Stimulated activated CD4-positive, alpha-beta T cell treated with anti-CD3 and anti-CD28 coated beads, Interleukin-4, amount 100 ng/mL, for 1 hour (primary cell): ENCODE measurements around the gene DGKD.

Experiments
- DNase-seq: peaks from one replicate; pipeline ENCODE4 v3.0.0-alpha.2; 2020

Gene DGKD

GRCh38 chr2:233414777-233415570, 60.7 kb downstream of the DGKD start:
- DNase-seq: peak; percentile 45

DNA sequence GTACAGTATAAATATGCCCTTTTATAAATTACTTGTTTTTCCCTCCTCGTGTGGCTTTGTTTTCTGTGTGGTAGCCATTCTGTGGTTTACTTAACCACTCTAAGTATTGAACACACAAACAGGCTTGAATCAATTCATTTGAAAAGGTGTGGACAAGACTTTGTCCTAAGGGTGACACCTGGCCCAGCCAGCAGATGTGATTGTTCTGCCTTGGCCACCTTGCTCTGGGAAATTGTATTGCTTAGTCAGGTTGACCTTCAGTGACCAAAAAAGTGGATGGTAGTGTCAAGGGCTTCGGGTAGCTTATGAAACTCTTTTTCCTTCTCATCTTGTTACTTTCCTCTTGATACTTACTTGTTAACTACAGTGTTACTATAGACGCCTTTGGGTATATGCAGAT, 61.9 kb downstream of the DGKD start:
- DNase-seq: no peak

GRCh38 chr2:233416706-233417105, 62.4 kb downstream of the DGKD start:
- DNase-seq: no peak

- no peak for DNase-seq
Observed at GRCh38 chr2:233417282-233417681, 63.0 kb downstream of the DGKD start.

GRCh38 chr2:233418052-233418760, 63.9 kb downstream of the DGKD start:
- DNase-seq: no peak

- peak; percentile 47 for DNase-seq
Observed at GRCh38 chr2:233418761-233419546, 64.7 kb downstream of the DGKD start.

DNA sequence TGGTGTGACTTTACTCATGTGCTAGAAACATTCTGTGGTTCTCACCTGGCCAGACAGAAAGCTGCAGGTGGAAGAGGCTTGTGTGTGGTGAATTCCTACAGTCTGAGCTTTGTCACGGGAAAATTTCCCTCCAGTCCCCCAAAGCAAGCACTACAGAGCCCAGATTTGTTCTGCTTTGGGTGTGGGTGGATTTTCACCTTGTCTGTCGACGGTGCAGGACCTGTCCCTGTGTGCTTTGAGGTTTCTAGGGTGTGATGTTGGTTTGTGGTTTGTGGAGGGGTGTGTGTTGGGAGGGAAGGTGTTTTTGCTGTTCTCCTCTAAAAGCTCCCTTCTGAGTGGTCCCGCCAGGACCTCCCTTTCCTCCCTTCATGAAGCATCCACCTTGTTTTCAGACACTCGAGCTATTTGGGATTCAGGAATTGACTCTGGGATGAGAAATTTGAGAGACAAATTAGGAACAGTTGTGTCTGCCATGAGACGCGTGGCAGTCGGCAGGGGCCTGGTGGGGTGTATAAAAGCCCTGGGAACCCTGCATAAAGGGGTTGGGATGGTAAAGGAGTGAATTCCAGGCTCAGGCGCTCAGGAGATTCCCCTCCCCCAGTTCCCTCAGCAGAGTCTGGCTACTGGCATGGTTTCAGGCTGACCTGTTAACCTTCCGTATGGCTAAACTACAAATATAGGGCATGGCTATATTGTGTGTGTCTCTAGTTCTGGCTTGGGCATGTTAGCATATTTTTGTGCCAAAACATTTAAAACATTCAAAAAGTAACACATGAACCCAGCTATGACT, 65.5 kb downstream of the DGKD start:
- DNase-seq: peak; percentile 31

- DNase-seq: no peak
Observed at GRCh38 chr2:233421091-233421816, 67.0 kb downstream of the DGKD start.

- peak; percentile 53 for DNase-seq
Observed at GRCh38 chr2:233422050-233422639, 67.9 kb downstream of the DGKD start.

GRCh38 chr2:233422649-233423551, 68.6 kb downstream of the DGKD start:
- DNase-seq: no peak

- no peak for DNase-seq
Observed at GRCh38 chr2:233423552-233423860, 69.2 kb downstream of the DGKD start.

GRCh38 chr2:233424154-233424951, 70.1 kb downstream of the DGKD start:
- DNase-seq: no peak

- DNase-seq: peak; percentile 74
Observed at GRCh38 chr2:233426619-233427342, 72.5 kb downstream of the DGKD start.

- DNase-seq: no peak
Observed at GRCh38 chr2:233428008-233428407, 73.7 kb downstream of the DGKD start.

DNA sequence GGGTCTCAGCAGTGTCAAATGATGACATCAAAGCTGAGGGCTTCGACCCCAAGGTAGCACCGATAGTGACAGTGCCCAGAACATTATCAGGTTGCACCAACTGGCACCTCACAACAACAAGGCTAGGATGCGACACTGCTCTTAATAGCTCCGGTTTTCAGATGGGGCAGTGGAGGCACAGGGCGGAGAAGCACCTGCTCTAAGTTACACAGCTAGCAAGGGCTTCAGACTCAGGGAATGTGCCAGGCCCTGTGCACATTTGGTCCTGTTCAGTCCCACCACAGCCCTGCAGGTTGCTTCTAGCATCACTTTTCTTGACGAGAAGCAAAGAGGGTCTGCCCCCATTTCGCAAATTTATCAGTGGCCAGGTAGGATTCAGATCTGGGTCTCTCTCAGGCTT, 74.1 kb downstream of the DGKD start:
- no peak for DNase-seq

DNA sequence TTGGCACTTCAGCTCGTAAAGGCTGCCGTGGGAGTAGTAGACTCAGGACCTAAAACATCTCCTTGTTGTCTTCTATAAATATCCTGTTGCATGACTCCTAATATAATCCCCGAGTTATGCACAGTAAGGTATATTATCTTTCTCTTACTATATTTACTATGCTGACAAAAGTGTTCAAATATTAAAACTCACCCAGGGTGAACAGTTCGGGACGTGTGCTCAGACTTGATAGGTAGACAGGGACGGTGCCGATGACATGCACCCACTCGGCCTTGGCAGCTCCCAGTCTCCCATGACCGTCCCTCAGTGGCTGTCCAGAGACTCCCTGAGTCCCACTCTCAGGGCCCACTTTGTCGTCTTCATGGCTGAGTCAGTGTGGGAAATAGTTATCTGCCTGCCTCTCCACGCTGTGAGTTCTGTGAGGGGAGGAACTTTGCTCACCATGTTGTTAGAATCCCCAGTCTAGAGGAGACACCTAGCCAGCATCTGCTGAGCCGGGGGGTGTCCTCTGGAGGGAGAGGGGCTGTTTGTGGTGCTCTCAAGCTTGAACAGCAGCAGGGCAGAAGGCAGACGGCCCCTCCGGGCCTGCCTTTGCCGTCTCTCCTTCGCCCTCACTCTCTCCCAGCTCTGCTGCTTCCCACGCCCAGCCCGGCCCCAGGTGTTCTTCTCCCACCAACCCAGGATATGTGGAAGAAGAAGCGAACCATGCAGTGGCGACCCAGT, 75.0 kb downstream of the DGKD start:
- no peak for DNase-seq

DNA sequence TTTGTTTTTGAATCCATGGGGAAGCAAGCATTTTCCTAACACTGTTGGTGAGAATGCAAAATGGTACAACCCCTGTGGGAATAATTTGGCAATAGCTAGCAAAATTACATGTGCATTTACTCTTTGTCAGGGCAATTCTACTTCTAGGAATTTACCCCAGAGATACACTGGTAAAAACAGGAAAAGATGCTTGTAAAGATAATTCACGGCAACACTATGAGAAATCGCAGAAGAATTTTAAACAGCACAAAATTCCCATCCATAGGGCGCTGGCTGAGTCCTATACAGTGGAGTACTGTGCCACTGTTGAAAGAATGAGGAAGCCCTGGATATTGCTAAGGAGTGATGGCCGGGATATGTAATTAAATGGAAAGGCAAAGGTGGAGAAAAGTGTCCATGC, 75.8 kb downstream of the DGKD start:
- no peak for DNase-seq

DNA sequence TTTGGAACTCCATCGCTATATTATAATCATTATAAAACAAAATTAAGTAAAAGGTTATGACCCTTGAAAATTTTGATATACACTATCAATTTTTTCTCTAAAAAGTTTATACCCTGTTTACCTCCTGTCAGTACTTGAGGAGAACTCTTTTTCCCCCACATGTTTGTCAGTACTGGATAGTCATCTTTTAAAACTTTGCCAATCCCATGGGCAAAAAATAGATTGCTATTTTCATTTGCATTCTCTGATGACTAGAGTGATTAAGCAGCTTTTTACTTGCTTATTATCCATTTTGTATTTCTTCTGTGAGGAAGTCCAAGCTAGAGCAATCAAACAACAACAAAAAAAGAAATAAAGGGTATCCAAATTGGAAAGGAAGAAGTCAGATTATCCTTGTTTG, 76.4 kb downstream of the DGKD start:
- DNase-seq: no peak
